MCF 10A (cell line): ENCODE measurements around the gene PLA2G3. TPM values are rescaled to one million over a fixed set of nuclear protein-coding genes. Genes with fewer than 3 reads are reported as not detected.
A peak's percentile ranks its signal among the peaks of the same experiment; 100 is the strongest.

ENCODE experiments used
- BruUV-seq: library from RNA; stranded (reverse); fragments of 400-500 nt; replicated peaks from 2 replicates; lab custom pipeline; 2021; lab: Mats Ljungman, UMichigan
- CTCF ChIA-PET: fragments of 300-600 bp; sonication (Branson Sonifier 250); formaldehyde crosslinking; extraction: SDS; loops from one replicate; lab custom pipeline; 2021; ENCODE audit warnings: antibody characterized with exemption, inconsistent platforms; lab: Yijun Ruan, JAX
- POLR2A ChIA-PET: fragments of 300-600, 350-650 bp; sonication (Branson Sonifier 250); formaldehyde crosslinking; extraction: SDS; loops from one replicate; lab custom pipeline; 2020; ENCODE audit warnings: antibody characterized with exemption, inconsistent platforms; lab: Yijun Ruan, JAX
- DNase-seq: peaks from one replicate; pipeline ENCODE4 v3.0.0-alpha.2; 2018; ENCODE audit not compliant: unreplicated experiment
- H3K27ac Mint-ChIP-seq: one replicate; pipeline ENCODE4 v1.8.0; 2022; ENCODE audit warnings: mild to moderate bottlenecking, low read depth, mixed read lengths; ENCODE audit not compliant: unreplicated experiment
- H3K27me3 Mint-ChIP-seq: one replicate; pipeline ENCODE4 v1.8.0; 2022; ENCODE audit warnings: mixed read lengths; ENCODE audit not compliant: insufficient read depth, unreplicated experiment
- H3K36me3 Mint-ChIP-seq: one replicate; pipeline ENCODE4 v1.8.0; 2022; ENCODE audit warnings: mild to moderate bottlenecking, moderate library complexity, mixed read lengths; ENCODE audit not compliant: insufficient read depth, unreplicated experiment
- H3K4me1 Mint-ChIP-seq: one replicate; pipeline ENCODE4 v1.8.0; 2022; ENCODE audit warnings: mixed read lengths; ENCODE audit not compliant: insufficient read depth, unreplicated experiment
- H3K4me3 Mint-ChIP-seq: one replicate; pipeline ENCODE4 v1.8.0; 2022; ENCODE audit warnings: mild to moderate bottlenecking, moderate library complexity, mixed read lengths; ENCODE audit not compliant: unreplicated experiment
- H3K9me3 Mint-ChIP-seq: one replicate; pipeline ENCODE4 v1.8.0; 2022; ENCODE audit warnings: mixed read lengths; ENCODE audit not compliant: unreplicated experiment
- intact Hi-C: fragments of 100-400 bp; cut with micrococcal nuclease; formaldehyde crosslinking; loops from 2 replicates; pipeline ENCODE4 v1.14.1; 2022
- total RNA-seq: library from RNA; stranded (reverse); gene quantifications from 2 replicates; pipeline ENCODE4 v1.2.3, GENCODE V29; 2022
- TF ChIP-seq, protein P1 (sequence below): fragments of 200-600 bp; IDR thresholded peaks from one replicate; pipeline ENCODE4 v1.8.0; 2022; ENCODE audit warnings: antibody characterized with exemption, mild to moderate bottlenecking; ENCODE audit not compliant: unreplicated experiment

PLA2G3 gene
- total RNA-seq, 1 experiment from 2014 or later, result not detected

DNA sequence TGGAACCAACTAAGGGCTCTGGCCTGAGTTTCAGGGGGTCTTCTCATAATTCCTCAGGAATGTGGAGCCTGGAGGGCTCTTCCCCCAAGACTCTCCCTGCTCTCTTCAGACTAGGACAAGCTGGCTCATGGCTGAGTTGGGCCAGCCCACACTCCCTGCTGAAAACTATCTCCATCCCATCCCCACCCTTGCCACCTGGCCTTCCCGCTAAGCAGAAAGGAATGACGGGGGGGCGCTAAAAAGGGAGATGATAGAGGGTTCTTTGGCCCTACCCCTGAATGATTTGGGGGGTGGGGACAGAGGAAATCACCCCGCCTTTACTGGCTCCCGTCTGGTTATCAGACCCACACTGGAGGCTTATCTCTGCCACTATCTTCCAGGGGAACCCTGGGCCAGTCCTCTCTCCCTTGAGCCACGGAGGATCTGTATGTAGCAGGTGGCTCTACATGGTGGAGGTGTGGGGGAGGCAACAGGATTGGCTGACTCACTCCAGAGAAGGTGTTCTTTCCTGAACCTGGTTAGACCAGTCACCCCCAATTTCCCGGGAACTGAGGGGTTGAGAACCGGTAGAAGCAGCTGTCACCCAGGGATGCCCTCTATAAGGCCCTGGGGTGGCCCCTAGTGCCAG lies 53.5 kb downstream of the PLA2G3 start:
- CTCF ChIA-PET, result interaction anchor here (0.7 to 3.4 kb wide), 6 partner anchors 50 to 306 kb away, joined by 3 to 19 read pairs (median 6); partner anchors contain the start of gene MORC2
- Mint-ChIP-seq H3K4me3 (no peak overlapping the region), H3K27me3 (no peaks in the 10 kb centered on the region), H3K36me3 (peaks cover 5% of the 10 kb centered on the region), H3K4me1 (peaks cover 24% of the 10 kb centered on the region), H3K9me3 (no peaks in the 10 kb centered on the region), H3K27ac (no peak overlapping the region)
- TF ChIP-seq, protein P1, sequence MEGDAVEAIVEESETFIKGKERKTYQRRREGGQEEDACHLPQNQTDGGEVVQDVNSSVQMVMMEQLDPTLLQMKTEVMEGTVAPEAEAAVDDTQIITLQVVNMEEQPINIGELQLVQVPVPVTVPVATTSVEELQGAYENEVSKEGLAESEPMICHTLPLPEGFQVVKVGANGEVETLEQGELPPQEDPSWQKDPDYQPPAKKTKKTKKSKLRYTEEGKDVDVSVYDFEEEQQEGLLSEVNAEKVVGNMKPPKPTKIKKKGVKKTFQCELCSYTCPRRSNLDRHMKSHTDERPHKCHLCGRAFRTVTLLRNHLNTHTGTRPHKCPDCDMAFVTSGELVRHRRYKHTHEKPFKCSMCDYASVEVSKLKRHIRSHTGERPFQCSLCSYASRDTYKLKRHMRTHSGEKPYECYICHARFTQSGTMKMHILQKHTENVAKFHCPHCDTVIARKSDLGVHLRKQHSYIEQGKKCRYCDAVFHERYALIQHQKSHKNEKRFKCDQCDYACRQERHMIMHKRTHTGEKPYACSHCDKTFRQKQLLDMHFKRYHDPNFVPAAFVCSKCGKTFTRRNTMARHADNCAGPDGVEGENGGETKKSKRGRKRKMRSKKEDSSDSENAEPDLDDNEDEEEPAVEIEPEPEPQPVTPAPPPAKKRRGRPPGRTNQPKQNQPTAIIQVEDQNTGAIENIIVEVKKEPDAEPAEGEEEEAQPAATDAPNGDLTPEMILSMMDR, result no peak
- POLR2A ChIA-PET, result interaction anchor here (7.7 kb wide), 1 partner anchor 118 kb away, joined by 99 read pairs; the partner anchor contains the start of genes MORC2 and TUG1
- no TSS peak for BruUV-seq
- no peak for DNase-seq
- intact Hi-C loops, result no loop called here

DNA sequence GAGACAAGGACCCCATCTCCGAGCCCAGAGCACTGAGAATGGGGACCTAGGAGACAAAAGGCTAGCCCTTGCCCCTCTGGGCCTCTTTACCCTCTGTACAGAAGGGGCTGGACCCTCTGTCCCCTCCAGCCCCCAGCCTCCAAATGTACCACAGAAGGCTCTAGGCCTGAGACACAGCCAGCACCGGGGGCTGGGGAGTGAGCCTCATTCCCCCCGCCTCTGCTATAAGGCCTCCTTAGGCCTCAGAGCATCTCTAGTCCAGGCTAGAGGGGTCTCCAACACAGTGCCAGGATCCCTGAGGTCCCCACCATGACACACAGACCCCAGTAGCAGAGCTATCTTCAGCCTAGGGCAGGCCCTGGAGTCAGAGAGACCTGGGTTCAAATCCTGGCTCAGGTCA lies 54.4 kb downstream of the PLA2G3 start:
- intact Hi-C loops, result loop anchor here (1.0 to 2.0 kb wide), 2 partner anchors 138 to 323 kb away; no protein-coding TSS in a partner anchor
- Mint-ChIP-seq H3K9me3 (no peaks in the 10 kb centered on the region), H3K4me3 (peak overlapping the region; percentile 79), H3K36me3 (peaks cover 5% of the 10 kb centered on the region), H3K27ac (peak overlapping the region; percentile 93), H3K27me3 (no peaks in the 10 kb centered on the region), H3K4me1 (peaks cover 28% of the 10 kb centered on the region)
- CTCF ChIA-PET, result interaction anchor here (0.6 to 4.4 kb wide), 11 partner anchors 18 to 177 kb away, joined by 3 to 28 read pairs (median 6); partner anchors contain the start of gene MORC2
- no peak for DNase-seq
- POLR2A ChIA-PET, result interaction anchor here (1.6 to 7.7 kb wide), 4 partner anchors 24 to 136 kb away, joined by 9 to 99 read pairs (median 46); partner anchors contain the start of genes MORC2 and TUG1
- BruUV-seq, result no TSS peak
- TF ChIP-seq, protein P1, result no peak

DNA sequence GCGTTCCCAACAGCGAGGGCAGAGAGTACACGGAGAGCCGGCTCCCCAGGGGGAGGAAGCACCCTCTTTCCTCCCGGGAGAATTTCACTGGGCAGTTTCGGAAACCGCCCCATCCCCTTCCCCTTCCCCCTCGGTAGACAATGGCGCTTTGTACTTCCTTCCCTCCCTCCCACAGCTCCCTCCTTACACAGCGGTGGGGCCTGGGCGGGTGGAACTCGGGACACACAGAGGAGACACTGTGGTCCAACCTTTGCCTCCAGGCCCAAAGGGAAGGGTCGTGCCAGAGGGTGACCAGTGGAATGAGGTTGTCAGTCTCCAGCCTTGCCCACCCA lies 54.8 kb downstream of the PLA2G3 start:
- CTCF ChIA-PET, result interaction anchor here (0.6 to 4.4 kb wide), 19 partner anchors 10 to 177 kb away, joined by 3 to 28 read pairs (median 5); partner anchors contain the start of gene MORC2

More for the DNA sequence above, 54.8 kb downstream of the PLA2G3 start:
- no peaks in the 10 kb centered on the region for H3K27me3 Mint-ChIP-seq
- no TSS peak for BruUV-seq
- H3K27ac Mint-ChIP-seq, result peak overlapping the region; percentile 93
- H3K9me3 Mint-ChIP-seq, result no peaks in the 10 kb centered on the region
- H3K36me3 Mint-ChIP-seq, result peaks cover 5% of the 10 kb centered on the region
- H3K4me3 Mint-ChIP-seq, result peak overlapping the region; percentile 79
- H3K4me1 Mint-ChIP-seq, result peaks cover 28% of the 10 kb centered on the region
- POLR2A ChIA-PET, result interaction anchor here (0.6 to 7.7 kb wide), 11 partner anchors 17 to 140 kb away, joined by 3 to 99 read pairs (median 6); partner anchors contain the start of genes MORC2, SELENOM and TUG1
- DNase-seq, result no peak
- intact Hi-C loops, result loop anchor here (1.0 to 2.0 kb wide), 2 partner anchors 137 to 323 kb away; no protein-coding TSS in a partner anchor
- TF ChIP-seq, protein P1, result no peak
